GM12864 (cell line): ENCODE measurements around the gene TECPR1.

ENCODE experiments used
- DNase-seq: peaks from one replicate; pipeline ENCODE4 v3.0.0-alpha.2; 2011; ENCODE audit warnings: low read depth
- H3K4me3 ChIP-seq: 2 replicates; pipeline ENCODE4 v1.5.1; 2011; ENCODE audit warnings: mild to moderate bottlenecking, low read depth, low read length, control low read depth
- TF ChIP-seq, protein P1 (sequence below): IDR thresholded peaks from 2 replicates; pipeline ENCODE4 v1.5.1; 2011; ENCODE audit warnings: low read depth, mild to moderate bottlenecking, moderate library complexity, low read length, control low read depth, inconsistent platforms; ENCODE audit errors: missing control alignments

TECPR1 gene

DNA sequence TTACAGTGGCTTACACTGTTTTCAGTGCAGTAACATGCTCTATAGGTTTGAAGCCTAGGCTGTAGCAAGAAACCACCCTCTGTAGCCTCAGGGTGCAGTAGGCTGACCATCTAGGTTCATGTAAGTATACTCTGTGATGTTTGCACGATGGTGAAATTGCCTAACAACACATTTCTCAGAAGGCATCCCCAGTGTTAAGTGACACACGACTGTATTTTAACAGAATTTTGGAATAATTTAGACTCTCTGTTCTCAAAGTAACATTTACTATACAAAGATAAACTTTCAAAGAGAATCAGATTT, 85.4 kb downstream of the TECPR1 start:
- TF ChIP-seq, protein P1, sequence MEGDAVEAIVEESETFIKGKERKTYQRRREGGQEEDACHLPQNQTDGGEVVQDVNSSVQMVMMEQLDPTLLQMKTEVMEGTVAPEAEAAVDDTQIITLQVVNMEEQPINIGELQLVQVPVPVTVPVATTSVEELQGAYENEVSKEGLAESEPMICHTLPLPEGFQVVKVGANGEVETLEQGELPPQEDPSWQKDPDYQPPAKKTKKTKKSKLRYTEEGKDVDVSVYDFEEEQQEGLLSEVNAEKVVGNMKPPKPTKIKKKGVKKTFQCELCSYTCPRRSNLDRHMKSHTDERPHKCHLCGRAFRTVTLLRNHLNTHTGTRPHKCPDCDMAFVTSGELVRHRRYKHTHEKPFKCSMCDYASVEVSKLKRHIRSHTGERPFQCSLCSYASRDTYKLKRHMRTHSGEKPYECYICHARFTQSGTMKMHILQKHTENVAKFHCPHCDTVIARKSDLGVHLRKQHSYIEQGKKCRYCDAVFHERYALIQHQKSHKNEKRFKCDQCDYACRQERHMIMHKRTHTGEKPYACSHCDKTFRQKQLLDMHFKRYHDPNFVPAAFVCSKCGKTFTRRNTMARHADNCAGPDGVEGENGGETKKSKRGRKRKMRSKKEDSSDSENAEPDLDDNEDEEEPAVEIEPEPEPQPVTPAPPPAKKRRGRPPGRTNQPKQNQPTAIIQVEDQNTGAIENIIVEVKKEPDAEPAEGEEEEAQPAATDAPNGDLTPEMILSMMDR: no peak
- no peak for DNase-seq
- H3K4me3 ChIP-seq: no peak overlapping the region

DNA sequence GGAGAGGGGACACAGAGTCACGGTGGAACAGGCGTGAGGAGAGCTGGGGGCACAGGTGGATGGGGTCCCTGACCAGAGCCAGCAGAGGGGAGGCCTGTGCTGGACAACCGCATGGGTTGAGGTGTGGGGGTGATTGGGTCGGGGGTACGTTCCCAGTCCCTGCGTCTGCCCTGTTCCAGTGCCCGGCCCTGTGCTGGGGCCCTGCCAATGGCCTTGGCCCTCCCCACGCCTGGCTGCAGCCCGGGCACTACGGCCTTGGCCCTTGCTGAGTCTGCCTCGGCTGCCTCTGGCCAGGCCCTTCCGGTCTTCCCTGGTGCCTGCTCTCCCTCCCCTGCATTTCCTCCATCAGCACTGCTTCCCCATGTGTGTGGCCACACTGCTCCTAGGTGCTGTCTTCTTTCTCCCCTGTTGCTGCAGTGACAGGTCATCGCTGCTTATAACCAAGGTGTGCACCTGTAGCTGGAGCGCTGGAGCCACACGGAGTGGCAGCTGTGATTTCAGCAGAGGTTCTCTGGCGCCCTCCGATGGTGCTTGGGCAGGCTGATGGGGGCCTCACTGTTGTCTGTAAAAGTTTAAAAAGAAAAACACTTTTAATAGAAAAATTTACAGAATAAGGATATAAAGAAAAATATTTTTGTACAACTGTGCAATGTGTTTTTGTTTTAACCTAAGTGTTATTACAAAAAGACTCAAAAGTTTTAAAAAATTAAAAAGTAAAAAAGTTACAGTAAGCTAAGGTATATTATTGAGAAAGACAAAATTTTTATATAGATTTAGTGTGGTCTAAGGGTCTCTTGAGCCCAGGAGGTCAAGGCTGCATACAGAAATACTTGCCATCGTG, 86.0 kb downstream of the TECPR1 start:
- TF ChIP-seq, protein P1: peak; percentile 60
- H3K4me3 ChIP-seq: no peak overlapping the region
- DNase-seq: no peak
